AG04449 (cell line): ENCODE results near the gene MOCOS.

ENCODE experiments used
- CTCF ChIA-PET: fragments of 350-600 bp; formaldehyde crosslinking; extraction: SDS; loops from one replicate; lab custom pipeline; 2021; ENCODE audit warnings: antibody characterized with exemption; lab: Yijun Ruan, JAX
- POLR2A ChIA-PET: fragments of 400-600, 350-600 bp; formaldehyde crosslinking; extraction: SDS; loops from one replicate; lab custom pipeline; 2020; ENCODE audit warnings: antibody characterized with exemption, inconsistent platforms; lab: Yijun Ruan, JAX
- DNase-seq: peaks from one replicate; pipeline ENCODE4 v3.0.0-alpha.2; 2010; ENCODE audit warnings: low read depth, low spot score
- H3K4me3 ChIP-seq: 2 replicates; pipeline ENCODE4 v1.5.1; 2011; ENCODE audit warnings: low read depth, mild to moderate bottlenecking, control low read depth, low read length
- TF ChIP-seq, protein P1 (sequence below): IDR thresholded peaks from one replicate; pipeline ENCODE4 v1.5.1; 2011; ENCODE audit warnings: mild to moderate bottlenecking, moderate library complexity, low read length, control low read depth, inconsistent platforms; ENCODE audit not compliant: insufficient read depth; ENCODE audit errors: missing control alignments

Gene MOCOS

GRCh38 chr18:36262971-36263370 lies 75.7 kb downstream of the MOCOS start:
- TF ChIP-seq, protein P1, sequence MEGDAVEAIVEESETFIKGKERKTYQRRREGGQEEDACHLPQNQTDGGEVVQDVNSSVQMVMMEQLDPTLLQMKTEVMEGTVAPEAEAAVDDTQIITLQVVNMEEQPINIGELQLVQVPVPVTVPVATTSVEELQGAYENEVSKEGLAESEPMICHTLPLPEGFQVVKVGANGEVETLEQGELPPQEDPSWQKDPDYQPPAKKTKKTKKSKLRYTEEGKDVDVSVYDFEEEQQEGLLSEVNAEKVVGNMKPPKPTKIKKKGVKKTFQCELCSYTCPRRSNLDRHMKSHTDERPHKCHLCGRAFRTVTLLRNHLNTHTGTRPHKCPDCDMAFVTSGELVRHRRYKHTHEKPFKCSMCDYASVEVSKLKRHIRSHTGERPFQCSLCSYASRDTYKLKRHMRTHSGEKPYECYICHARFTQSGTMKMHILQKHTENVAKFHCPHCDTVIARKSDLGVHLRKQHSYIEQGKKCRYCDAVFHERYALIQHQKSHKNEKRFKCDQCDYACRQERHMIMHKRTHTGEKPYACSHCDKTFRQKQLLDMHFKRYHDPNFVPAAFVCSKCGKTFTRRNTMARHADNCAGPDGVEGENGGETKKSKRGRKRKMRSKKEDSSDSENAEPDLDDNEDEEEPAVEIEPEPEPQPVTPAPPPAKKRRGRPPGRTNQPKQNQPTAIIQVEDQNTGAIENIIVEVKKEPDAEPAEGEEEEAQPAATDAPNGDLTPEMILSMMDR = no peak
- POLR2A ChIA-PET = no interaction called here
- H3K4me3 ChIP-seq = no peak overlapping the region
- CTCF ChIA-PET = interaction anchor here (0.7 to 1.1 kb wide), 2 partner anchors 18 to 22 kb away, joined by 3 to 4 read pairs; no protein-coding TSS in a partner anchor
- DNase-seq = no peak

GRCh38 chr18:36264283-36264682 lies 77.0 kb downstream of the MOCOS start:
- POLR2A ChIA-PET = interaction anchor here (1.0 kb wide), 1 partner anchor 9 kb away, joined by 3 read pairs; no protein-coding TSS in a partner anchor
- no peak for DNase-seq
- H3K4me3 ChIP-seq = no peak overlapping the region
- TF ChIP-seq, protein P1 = no peak
- CTCF ChIA-PET = interaction anchor here (0.7 to 1.6 kb wide), 3 partner anchors 15 to 168 kb away, joined by 3 to 7 read pairs (median 5); no protein-coding TSS in a partner anchor

GRCh38 chr18:36265015-36265414 lies 77.7 kb downstream of the MOCOS start:
- H3K4me3 ChIP-seq = no peak overlapping the region
- CTCF ChIA-PET = interaction anchor here (0.7 to 1.6 kb wide), 3 partner anchors 14 to 169 kb away, joined by 3 to 7 read pairs (median 5); no protein-coding TSS in a partner anchor
- POLR2A ChIA-PET = interaction anchor here (1.0 kb wide), 1 partner anchor 10 kb away, joined by 3 read pairs; no protein-coding TSS in a partner anchor
- no peak for DNase-seq
- TF ChIP-seq, protein P1 = no peak

- no peak for DNase-seq
- CTCF ChIA-PET = no interaction called here
- no peak overlapping the region for H3K4me3 ChIP-seq
- POLR2A ChIA-PET = no interaction called here
- TF ChIP-seq, protein P1 = no peak
Measured at GRCh38 chr18:36269157-36269556, 81.9 kb downstream of the MOCOS start.

- ChIA-PET CTCF (interaction anchor here (1.1 to 1.9 kb wide), 3 partner anchors 13 to 173 kb away, joined by 3 to 5 read pairs (median 3); no protein-coding TSS in a partner anchor), POLR2A (no interaction called here)
- TF ChIP-seq, protein P1 = no peak
- H3K4me3 ChIP-seq = no peak overlapping the region
- DNase-seq = no peak
Measured at GRCh38 chr18:36271153-36271552, 83.9 kb downstream of the MOCOS start.

- no peak for DNase-seq
- no peak overlapping the region for H3K4me3 ChIP-seq
- ChIA-PET POLR2A (no interaction called here), CTCF (interaction anchor here (0.9 to 2.3 kb wide), 3 partner anchors 11 to 178 kb away, joined by 3 to 12 read pairs (median 4); no protein-coding TSS in a partner anchor)
- TF ChIP-seq, protein P1 = no peak
Measured at GRCh38 chr18:36273347-36273746, 86.0 kb downstream of the MOCOS start.
